Thoracic aorta endothelial cell (primary cell): ENCODE results near the gene NCDN. TPM values are rescaled to one million over a fixed set of nuclear protein-coding genes. Genes with fewer than 3 reads are reported as not detected.

Experiments
- total RNA-seq: library from RNA; depleted of rRNA; stranded (reverse); fragments of >200 nt; gene quantifications from 2 replicates; pipeline ENCODE4 v1.2.3, GENCODE V29; 2012

The NCDN gene, protein sequence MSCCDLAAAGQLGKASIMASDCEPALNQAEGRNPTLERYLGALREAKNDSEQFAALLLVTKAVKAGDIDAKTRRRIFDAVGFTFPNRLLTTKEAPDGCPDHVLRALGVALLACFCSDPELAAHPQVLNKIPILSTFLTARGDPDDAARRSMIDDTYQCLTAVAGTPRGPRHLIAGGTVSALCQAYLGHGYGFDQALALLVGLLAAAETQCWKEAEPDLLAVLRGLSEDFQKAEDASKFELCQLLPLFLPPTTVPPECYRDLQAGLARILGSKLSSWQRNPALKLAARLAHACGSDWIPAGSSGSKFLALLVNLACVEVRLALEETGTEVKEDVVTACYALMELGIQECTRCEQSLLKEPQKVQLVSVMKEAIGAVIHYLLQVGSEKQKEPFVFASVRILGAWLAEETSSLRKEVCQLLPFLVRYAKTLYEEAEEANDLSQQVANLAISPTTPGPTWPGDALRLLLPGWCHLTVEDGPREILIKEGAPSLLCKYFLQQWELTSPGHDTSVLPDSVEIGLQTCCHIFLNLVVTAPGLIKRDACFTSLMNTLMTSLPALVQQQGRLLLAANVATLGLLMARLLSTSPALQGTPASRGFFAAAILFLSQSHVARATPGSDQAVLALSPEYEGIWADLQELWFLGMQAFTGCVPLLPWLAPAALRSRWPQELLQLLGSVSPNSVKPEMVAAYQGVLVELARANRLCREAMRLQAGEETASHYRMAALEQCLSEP
- 14.4 and 14.6 TPM in 2 replicates for total RNA-seq

GRCh38 chr1:35557611-35558373 lies at the start of gene NCDN:
TSS of gene NCDN (plus strand) at chr1:35557799. CDS start at chr1:35558191, 392 bp downstream.

GRCh38 chr1:35557118-35557610 lies 435 bp upstream of the NCDN start, which contains the start of gene KIAA0319L:
TSS of gene KIAA0319L (minus strand) at chr1:35557403. CDS start at chr1:35554491, 2,912 bp downstream.

DNA sequence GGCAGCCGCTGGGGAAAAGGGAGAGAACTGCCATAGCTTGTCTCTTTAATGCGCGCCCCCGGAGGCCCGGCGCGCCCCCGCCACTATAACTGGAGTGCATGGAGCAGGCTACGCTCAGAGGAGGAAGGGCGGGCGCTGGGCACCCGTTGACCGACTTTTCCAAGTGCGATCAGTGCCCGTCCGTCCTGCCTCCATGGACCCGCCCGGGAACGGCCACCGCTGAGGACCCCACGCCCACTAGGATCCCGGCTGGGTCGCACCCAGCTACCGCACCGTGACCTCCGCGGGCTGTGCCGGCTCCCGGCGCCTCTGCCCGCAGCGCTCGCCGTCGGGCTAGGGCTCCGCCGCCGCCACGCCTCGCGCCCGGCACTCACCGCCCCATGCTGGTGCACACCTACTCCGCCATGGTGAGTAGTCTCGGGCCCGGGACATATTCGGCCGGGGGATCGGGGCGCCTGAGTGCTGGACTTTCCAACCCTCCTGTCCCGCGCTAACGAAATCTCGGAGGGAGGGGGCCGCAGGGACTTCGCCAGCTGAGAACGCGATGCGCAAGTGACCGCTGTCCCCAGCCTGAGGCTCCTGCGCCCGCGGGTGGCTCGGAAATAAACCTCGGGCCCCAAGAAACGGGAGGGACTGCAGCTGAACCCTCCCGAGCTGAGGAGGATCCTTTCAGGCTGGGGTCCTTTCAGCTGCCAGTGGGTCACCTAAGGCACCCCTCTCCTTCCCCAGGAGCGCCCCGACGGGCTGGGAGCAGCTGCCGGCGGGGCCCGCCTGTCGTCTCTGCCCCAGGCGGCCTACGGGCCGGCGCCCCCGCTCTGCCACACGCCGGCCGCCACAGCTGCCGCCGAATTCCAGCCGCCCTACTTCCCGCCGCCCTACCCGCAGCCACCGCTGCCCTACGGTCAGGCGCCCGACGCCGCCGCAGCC lies 15.9 kb downstream of the NCDN start, which contains the start of gene TFAP2E:
Gene TFAP2E (plus strand): TSS at position 117 of the 927 bp plus-strand sequence. CDS start 264 bp downstream, at position 381.

Other genes with a start within 250 kb of the NCDN start
- gene KIAA0319L, start 396 bp upstream of the NCDN start, total RNA-seq, result 55.6 and 71.1 TPM in 2 replicates
- under 0.01 TPM in 1 of 2 replicates, not detected in the other for gene TFAP2E, start 15.5 kb downstream of the NCDN start, total RNA-seq
- 36.4 and 48.2 TPM in 2 replicates for gene PSMB2, start 83.7 kb downstream of the NCDN start, total RNA-seq
- gene C1orf216, start 161.1 kb downstream of the NCDN start, total RNA-seq, result 12.9 and 14.8 TPM in 2 replicates
- gene CLSPN, start 212.2 kb downstream of the NCDN start, total RNA-seq, result 39.4 and 45.7 TPM in 2 replicates